GM12892 (cell line): ENCODE data around the gene LRRN3.

Experiments used
- POLR2A ChIP-seq: IDR thresholded peaks from 2 replicates; pipeline ENCODE4 v1.6.1; 2011; ENCODE audit warnings: low read depth, low read length, control low read depth
- POLR2AphosphoS5 ChIP-seq: IDR thresholded peaks from 2 replicates; pipeline ENCODE4 v1.6.1; 2011; ENCODE audit warnings: low read depth, low read length, control low read depth
- TAF1 ChIP-seq: IDR thresholded peaks from 2 replicates; pipeline ENCODE4 v1.6.1; 2011; ENCODE audit warnings: low read depth, mild to moderate bottlenecking, control low read depth, low read length, borderline replicate concordance

- no peak for TF ChIP-seq POLR2A
- no peak for TF ChIP-seq TAF1
- TF ChIP-seq POLR2AphosphoS5, result no peak
Measured at GRCh38 chr7:111174510-111174909, 83.6 kb downstream of the LRRN3 start.
